Adrenal gland (tissue), 19 donors: ENCODE data around the gene VDAC1. TPM values are rescaled to one million over a fixed set of nuclear protein-coding genes. Genes with fewer than 3 reads are reported as not detected.
A peak's percentile ranks its signal among the peaks of the same experiment; 100 is the strongest.

ENCODE experiments used
- DNase-seq, 7 donors: peaks; one replicate each; pipeline ENCODE4 v3.0.0-alpha.2; 2019 to 2020
- H3K27ac ChIP-seq, 5 donors: fragments of 200-600 bp; sonication (generic) in 4 of 5; 1 replicate in 3 of 5; 2 replicates in 2 of 5; pipeline versions ENCODE4 v1.5.1 to v1.8.0; 2016 to 2020; ENCODE audit warnings: mild to moderate bottlenecking in 1 of 5
- H3K27me3 ChIP-seq: fragments of 200-600 bp; 2 replicates; pipeline ENCODE4 v1.8.0; 2021
- H3K36me3 ChIP-seq, 2 donors: fragments of 200-600 bp; replicated peaks in 1 of 2; 1 replicate in 1 of 2; 2 replicates in 1 of 2; pipeline versions ENCODE4 v1.5.1 to v1.8.0; 2018 to 2022
- H3K4me1 ChIP-seq, 2 donors: fragments of 200-600 bp; replicated peaks in 1 of 2; 1 replicate in 1 of 2; 2 replicates in 1 of 2; pipeline versions ENCODE4 v1.5.1 to v1.8.0; 2018 to 2021
- H3K4me3 ChIP-seq, 4 donors: fragments of 200-600 bp; sonication (generic) in 3 of 4; one replicate each; pipeline ENCODE4 v1.5.1; 2016 to 2018
- H3K9me3 ChIP-seq, 3 donors: fragments of 200-600 bp; sonication (generic) in 1 of 3; replicated peaks in 1 of 3; 1 replicate in 2 of 3; 2 replicates in 1 of 3; pipeline versions ENCODE4 v1.5.1 to v1.8.0; 2016 to 2021
- CTCF ChIP-seq, 6 experiments: fragments of 450-650 bp in 4 of 6; fragments of 200-600 bp in 2 of 6; sonication (generic) in 1 of 6; IDR thresholded peaks; 1 replicate in 5 of 6; 2 replicates in 1 of 6; pipeline versions ENCODE4 v1.5.1 to v1.8.0; 2016 to 2021; ENCODE audit warnings: antibody characterized with exemption in 6 of 6, mild to moderate bottlenecking in 2 of 6, moderate library complexity in 1 of 6
- POLR2A ChIP-seq, 2 donors: fragments of 450-650 bp; IDR thresholded peaks; one replicate each; pipeline ENCODE4 v1.6.1; 2017; ENCODE audit warnings: antibody characterized with exemption in 2 of 2, mild to moderate bottlenecking in 2 of 2, moderate library complexity in 1 of 2
- WGBS, 4 donors: extraction: QIAGEN DNeasy Blood & Tissue Kit in 2 of 4; methylation state at CpG; one replicate each; pipeline versions ENCODE4 v1.1.5 to v1.1.7; 2013 to 2017; 5-methylcytosine and 5-hydroxymethylcytosine counted together
- intact Hi-C, 2 donors: fragments of 100-400 bp; cut with DNase I; formaldehyde crosslinking; loops; one replicate each; pipeline versions ENCODE4 v1.14.1 to v1.15.0; 2022 to 2023
- long read RNA-seq, 10 donors: library from polyadenylated mRNA in 3 of 10; unstranded in 2 of 10; stranded (forward) in 1 of 10; transcript quantifications; one replicate each; pipeline ENCODE4 v2.0.0 and lab custom pipeline, GENCODE V29; 2021 to 2026
- polyA plus RNA-seq, 3 donors: library from polyadenylated mRNA; stranded (reverse); fragments of 200-250 nt in 2 of 3; fragments of 350-450 nt in 1 of 3; fragmentation: Illumina TruSeq in 1 of 3; extraction: RNeasy Lipid Tissue Mini Kit (QIAGEN cat#74804) in 1 of 3; gene quantifications; one replicate each; pipeline ENCODE4 v1.2.3, GENCODE V29; 2013 to 2014
- total RNA-seq, 9 donors: library from RNA; depleted of rRNA in 4 of 9; stranded (reverse); fragments of >200 nt in 4 of 9; fragments of 120-200 nt in 1 of 9; fragmentation: NEBNext Ultra II Directional in 1 of 9; extraction: Animal tissue kit (Norgen Biotek cat#: 25700) in 1 of 9; gene quantifications; one replicate each; pipeline versions ENCODE4 v1.1.0 to v1.2.4, GENCODE V29; 2013 to 2023
- donor health status: healthy with polysubstance abuse.
- donor health status: Bipolar disorder and iron deficiency.
- donor health status: DM: yes; HTN: yes; CAD: no.
- donor health status: DM: no; HTN: no; CAD: no.
- donor health status: DM: no; HTN: no; CAD: no.
- donor health status: DM: yes; HTN: yes; CAD: no.

VDAC1 gene
- 100 to 1,000 TPM; 101 to 266 (median 138) TPM for total RNA-seq
- polyA plus RNA-seq: 100 to 1,000 TPM in 2 of 3 donors, 10 to 100 TPM in 1; 66.0 to 476 (median 121) TPM
- long read RNA-seq, donor 1, transcript VDAC1-202 (9 exons, 1,807 nt): minor isoform, 28 of 195 reads
- long read RNA-seq, donor 1, transcript VDAC1-203 (9 exons, 1,873 nt): major isoform, 86 of 195 reads
- long read RNA-seq, donor 1, transcript VDAC1-207 (4 exons, 635 nt): minor isoform, 56 of 195 reads
- long read RNA-seq, donor 1, partial matches to known transcripts: 21 of 195 reads
- long read RNA-seq, donor 1, other reads (novel, unspliced or antisense): 0 of 195 reads
- long read RNA-seq, donor 2, transcript VDAC1-207 (4 exons, 635 nt): minor isoform, 33 of 115 reads
- long read RNA-seq, donor 2, transcript VDAC1-203 (9 exons, 1,873 nt): major isoform, 61 of 115 reads
- long read RNA-seq, donor 2, transcript VDAC1-202 (9 exons, 1,807 nt): minor isoform, 14 of 115 reads
- long read RNA-seq, donor 2, partial matches to known transcripts: 0 of 115 reads
- long read RNA-seq, donor 2, other reads (novel, unspliced or antisense): 0 of 115 reads
- long read RNA-seq, donor 3, transcript VDAC1-203 (9 exons, 1,873 nt): major isoform, 69 of 130 reads
- long read RNA-seq, donor 3, transcript VDAC1-202 (9 exons, 1,807 nt): minor isoform, 24 of 130 reads
- long read RNA-seq, donor 3, transcript VDAC1-207 (4 exons, 635 nt): minor isoform, 19 of 130 reads
- long read RNA-seq, donor 3, partial matches to known transcripts: 13 of 130 reads
- long read RNA-seq, donor 3, other reads (novel, unspliced or antisense): 0 of 130 reads
- long read RNA-seq, donor 4, transcript VDAC1-202 (9 exons, 1,807 nt): minor isoform, 44 of 265 reads
- long read RNA-seq, donor 4, transcript VDAC1-201 (9 exons, 1,953 nt): minor isoform, 6 of 265 reads
- long read RNA-seq, donor 4, transcript VDAC1-203 (9 exons, 1,873 nt): major isoform, 192 of 265 reads
- long read RNA-seq, donor 4, partial matches to known transcripts: 14 of 265 reads
- long read RNA-seq, donor 4, other reads (novel, unspliced or antisense): 9 of 265 reads
- long read RNA-seq, donor 5, transcript VDAC1-203 (9 exons, 1,873 nt): major isoform, 238 of 330 reads
- long read RNA-seq, donor 5, transcript VDAC1-202 (9 exons, 1,807 nt): minor isoform, 54 of 330 reads
- long read RNA-seq, donor 5, transcript VDAC1-201 (9 exons, 1,953 nt): minor isoform, 11 of 330 reads
- long read RNA-seq, donor 5, partial matches to known transcripts: 8 of 330 reads
- long read RNA-seq, donor 5, other reads (novel, unspliced or antisense): 19 of 330 reads
- long read RNA-seq, donor 6, transcript VDAC1-203 (9 exons, 1,873 nt): major isoform, 104 of 156 reads
- long read RNA-seq, donor 6, transcript VDAC1-202 (9 exons, 1,807 nt): minor isoform, 26 of 156 reads
- long read RNA-seq, donor 6, partial matches to known transcripts: 19 of 156 reads
- long read RNA-seq, donor 6, other reads (novel, unspliced or antisense): 3 of 156 reads
- long read RNA-seq, donor 7, transcript VDAC1-203 (9 exons, 1,873 nt): major isoform, 29 of 100 reads
- long read RNA-seq, donor 7, transcript VDAC1-202 (9 exons, 1,807 nt): minor isoform, 14 of 100 reads
- long read RNA-seq, donor 7, transcript VDAC1-207 (4 exons, 635 nt): minor isoform, 22 of 100 reads
- long read RNA-seq, donor 7, partial matches to known transcripts: 31 of 100 reads
- long read RNA-seq, donor 7, other reads (novel, unspliced or antisense): 0 of 100 reads
- long read RNA-seq, donor 8, transcript VDAC1-203 (9 exons, 1,873 nt): minor isoform, 73 of 230 reads
- long read RNA-seq, donor 8, transcript VDAC1-202 (9 exons, 1,807 nt): minor isoform, 29 of 230 reads
- long read RNA-seq, donor 8, transcript VDAC1-207 (4 exons, 635 nt): major isoform, 97 of 230 reads
- long read RNA-seq, donor 8, partial matches to known transcripts: 28 of 230 reads
- long read RNA-seq, donor 8, other reads (novel, unspliced or antisense): 0 of 230 reads
- long read RNA-seq, donor 9, transcript VDAC1-207 (4 exons, 635 nt): minor isoform, 16 of 94 reads
- long read RNA-seq, donor 9, transcript VDAC1-202 (9 exons, 1,807 nt): minor isoform, 7 of 94 reads
- long read RNA-seq, donor 9, transcript VDAC1-203 (9 exons, 1,873 nt): major isoform, 62 of 94 reads
- long read RNA-seq, donor 9, partial matches to known transcripts: 6 of 94 reads
- long read RNA-seq, donor 9, other reads (novel, unspliced or antisense): 0 of 94 reads
- long read RNA-seq, donor 10, transcript VDAC1-202 (9 exons, 1,807 nt): minor isoform, 7 of 81 reads
- long read RNA-seq, donor 10, transcript VDAC1-203 (9 exons, 1,873 nt): minor isoform, 32 of 81 reads
- long read RNA-seq, donor 10, transcript VDAC1-207 (4 exons, 635 nt): major isoform, 40 of 81 reads
- long read RNA-seq, donor 10, partial matches to known transcripts: 0 of 81 reads
- long read RNA-seq, donor 10, other reads (novel, unspliced or antisense): 0 of 81 reads

GRCh38 chr5:134004626-134005416 lies at the start of gene VDAC1:
TSS of gene VDAC1 (minus strand) at chr5:134004975. CDS start at chr5:133993012, 11,963 bp downstream.
- H3K27me3 ChIP-seq: no peaks in the 10 kb centered on the region
- WGBS, 4 donors: 0% methylated on average over 1 to 96 of the region's 96 CpGs
- peak within 1 kb of the TSS; percentile 43 to 100 (median 58) for H3K4me3 ChIP-seq
- peak; percentile 85 to 93 (median 89) for DNase-seq
- H3K4me1 ChIP-seq: peaks cover 17 to 41% of the 10 kb centered on the region in 2 donors
- intact Hi-C loops: no loop called here
- no peaks in the 10 kb centered on the region for H3K9me3 ChIP-seq
- TF ChIP-seq POLR2A (IDR thresholded peaks at IDR 0.05) (peak; percentile 50 to 77), CTCF (IDR thresholded peaks at IDR 0.05) (no peak)
- peak within 1 kb of the TSS; percentile 97 to 100 (median 99) for H3K27ac ChIP-seq
- H3K36me3 ChIP-seq: peaks cover 0 to 7% of the 10 kb centered on the region in 2 donors

- no peak for TF ChIP-seq POLR2A (IDR thresholded peaks at IDR 0.05)
- no peak for TF ChIP-seq CTCF (IDR thresholded peaks at IDR 0.05)
- no peaks in the 10 kb centered on the region for H3K36me3 ChIP-seq
- DNase-seq: no peak
- H3K27ac ChIP-seq: no peak overlapping the region
- WGBS, 4 donors: 60 to 75% (median 67%) methylated on average over 5 of the region's 5 CpGs
- intact Hi-C loops: no loop called here
- no peak overlapping the region for H3K4me3 ChIP-seq
- H3K9me3 ChIP-seq: no peaks in the 10 kb centered on the region
- no peaks in the 10 kb centered on the region for H3K27me3 ChIP-seq
- peaks cover 4% of the 10 kb centered on the region in 2 donors for H3K4me1 ChIP-seq
Measured at GRCh38 chr5:134053840-134054338, 49.1 kb upstream of the VDAC1 start.
